Inferior parietal cortex (tissue), 1 donor: Measurements from ENCODE around the gene TLCD3A.
"Not testable (repeated sequence)": the region's sequence is repeated elsewhere in the genome, so short reads cannot be mapped to it uniquely, and the experiment has no call there.

ENCODE experiments used
- DNase-seq: peaks from one replicate; pipeline ENCODE4 v3.0.0-alpha.2; 2016; ENCODE audit errors: extremely low spot score

Gene TLCD3A

DNA sequence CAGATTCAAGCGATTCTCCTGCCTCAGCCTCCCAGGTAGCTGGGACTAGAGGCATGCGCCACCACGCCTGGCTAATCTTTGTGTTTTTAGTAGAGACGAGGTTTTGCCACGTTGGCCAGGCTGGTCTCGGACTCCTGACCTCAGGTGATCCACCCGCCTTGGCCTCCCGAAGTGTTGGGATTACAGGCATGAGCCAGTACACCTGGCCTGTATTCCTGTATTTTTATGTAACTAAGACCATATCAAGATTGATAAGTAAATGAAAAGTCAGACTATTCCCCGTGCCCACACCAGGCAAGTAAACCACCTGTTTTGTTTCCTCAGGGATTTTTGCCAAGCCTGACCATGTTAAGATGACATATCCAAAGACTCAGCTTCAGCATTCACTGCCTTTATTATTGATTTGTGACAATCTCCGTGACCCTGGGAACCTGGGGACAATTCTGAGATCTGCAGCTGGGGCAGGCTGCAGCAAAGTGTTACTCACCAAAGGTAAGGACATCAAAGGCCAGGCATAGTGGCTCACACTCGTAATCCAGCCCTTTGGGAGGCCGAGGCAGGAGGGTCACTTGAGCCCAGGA is 55.3 kb downstream of the TLCD3A start:
- DNase-seq: no peak

- DNase-seq: no peak
Observed at GRCh38 chr17:788551-788950, 56.2 kb downstream of the TLCD3A start.

- DNase-seq: no peak
Observed at GRCh38 chr17:789160-789840, 56.9 kb downstream of the TLCD3A start.

- not testable (repeated sequence) for DNase-seq
Observed at GRCh38 chr17:789931-790873, 57.8 kb downstream of the TLCD3A start.

GRCh38 chr17:790874-791247 is 58.5 kb downstream of the TLCD3A start:
- DNase-seq: not testable (repeated sequence)

GRCh38 chr17:791829-792228 is 59.4 kb downstream of the TLCD3A start:
- DNase-seq: no peak

- no peak for DNase-seq
Observed at GRCh38 chr17:792277-792676, 59.9 kb downstream of the TLCD3A start.
